LNCaP clone FGC (cell line): ENCODE results near the gene UBASH3A.

Experiments
- DNase-seq: peaks from one replicate; pipeline ENCODE4 v3.0.0-alpha.2; 2011; ENCODE audit warnings: low read depth
- H3K4me3 ChIP-seq: 2 replicates; pipeline ENCODE4 v1.5.1; 2011; ENCODE audit warnings: mild to moderate bottlenecking, low read depth, low read length, control low read depth
- TF ChIP-seq, protein P1 (sequence below): IDR thresholded peaks from 2 replicates; pipeline ENCODE4 v1.5.1; 2012; ENCODE audit warnings: mild to moderate bottlenecking; ENCODE audit not compliant: control insufficient read depth, insufficient read depth; ENCODE audit errors: extremely low read depth

The UBASH3A gene

DNA sequence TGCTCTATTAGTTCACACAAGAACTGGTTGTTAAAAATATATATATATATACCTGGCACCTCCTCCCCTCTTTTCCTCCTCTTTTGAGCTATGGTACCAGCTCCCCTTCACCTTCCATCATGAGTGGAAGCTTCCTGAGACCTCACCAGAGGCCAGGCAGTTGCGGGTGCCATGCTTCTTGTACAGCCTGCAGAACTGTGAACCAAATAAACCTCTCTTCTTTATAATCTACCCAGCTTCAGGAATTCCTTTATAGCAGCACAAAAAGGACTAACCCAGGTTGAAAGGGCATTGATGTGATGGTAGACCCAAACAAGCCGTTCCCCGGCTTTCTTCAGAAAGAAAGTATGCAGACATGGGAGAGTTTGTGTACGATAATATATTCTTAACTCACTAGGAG is 77.5 kb downstream of the UBASH3A start:
- TF ChIP-seq, protein P1, sequence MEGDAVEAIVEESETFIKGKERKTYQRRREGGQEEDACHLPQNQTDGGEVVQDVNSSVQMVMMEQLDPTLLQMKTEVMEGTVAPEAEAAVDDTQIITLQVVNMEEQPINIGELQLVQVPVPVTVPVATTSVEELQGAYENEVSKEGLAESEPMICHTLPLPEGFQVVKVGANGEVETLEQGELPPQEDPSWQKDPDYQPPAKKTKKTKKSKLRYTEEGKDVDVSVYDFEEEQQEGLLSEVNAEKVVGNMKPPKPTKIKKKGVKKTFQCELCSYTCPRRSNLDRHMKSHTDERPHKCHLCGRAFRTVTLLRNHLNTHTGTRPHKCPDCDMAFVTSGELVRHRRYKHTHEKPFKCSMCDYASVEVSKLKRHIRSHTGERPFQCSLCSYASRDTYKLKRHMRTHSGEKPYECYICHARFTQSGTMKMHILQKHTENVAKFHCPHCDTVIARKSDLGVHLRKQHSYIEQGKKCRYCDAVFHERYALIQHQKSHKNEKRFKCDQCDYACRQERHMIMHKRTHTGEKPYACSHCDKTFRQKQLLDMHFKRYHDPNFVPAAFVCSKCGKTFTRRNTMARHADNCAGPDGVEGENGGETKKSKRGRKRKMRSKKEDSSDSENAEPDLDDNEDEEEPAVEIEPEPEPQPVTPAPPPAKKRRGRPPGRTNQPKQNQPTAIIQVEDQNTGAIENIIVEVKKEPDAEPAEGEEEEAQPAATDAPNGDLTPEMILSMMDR = no peak
- no peak overlapping the region for H3K4me3 ChIP-seq
- no peak for DNase-seq

DNA sequence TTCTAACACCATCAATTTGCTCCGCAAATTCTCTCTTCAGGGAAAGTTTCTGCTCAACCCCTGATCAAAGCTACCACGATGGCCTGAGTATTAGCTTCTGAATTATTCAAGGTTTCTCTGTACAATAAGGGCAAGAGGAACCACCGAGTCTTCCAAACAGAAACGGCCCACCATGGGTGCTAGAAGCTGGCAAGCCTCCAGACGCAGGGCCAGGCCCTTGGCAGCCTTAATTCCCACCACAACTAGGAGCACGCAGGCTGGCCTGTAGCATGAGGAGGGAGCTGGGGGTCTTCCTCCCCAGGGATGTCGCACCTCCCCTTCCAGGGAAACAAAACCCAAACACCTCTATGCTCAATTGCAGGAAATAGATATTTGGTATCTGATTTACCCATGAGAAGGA is 81.3 kb downstream of the UBASH3A start:
- no peak for DNase-seq
- TF ChIP-seq, protein P1 = no peak
- no peak overlapping the region for H3K4me3 ChIP-seq

DNA sequence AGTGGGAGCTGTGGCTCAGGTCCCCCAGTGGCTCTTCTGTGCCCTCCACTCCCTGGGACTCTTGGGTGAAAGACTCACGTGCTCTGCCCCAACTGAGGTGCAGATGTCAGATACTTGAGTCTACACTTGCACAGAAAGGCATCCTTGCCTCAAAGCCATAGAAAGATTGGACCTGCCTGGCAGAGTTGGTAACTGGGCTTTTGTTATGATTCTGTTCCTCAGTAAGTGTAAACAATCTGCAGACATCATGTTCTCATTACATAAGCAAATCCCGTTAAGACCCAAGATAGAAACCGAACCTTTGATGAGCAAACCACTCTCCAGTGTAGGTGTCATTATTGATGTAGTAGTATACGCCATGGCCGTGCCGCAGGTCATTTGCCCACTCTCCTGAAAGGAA is 82.4 kb downstream of the UBASH3A start:
- no peak overlapping the region for H3K4me3 ChIP-seq
- DNase-seq = no peak
- TF ChIP-seq, protein P1 = no peak

DNA sequence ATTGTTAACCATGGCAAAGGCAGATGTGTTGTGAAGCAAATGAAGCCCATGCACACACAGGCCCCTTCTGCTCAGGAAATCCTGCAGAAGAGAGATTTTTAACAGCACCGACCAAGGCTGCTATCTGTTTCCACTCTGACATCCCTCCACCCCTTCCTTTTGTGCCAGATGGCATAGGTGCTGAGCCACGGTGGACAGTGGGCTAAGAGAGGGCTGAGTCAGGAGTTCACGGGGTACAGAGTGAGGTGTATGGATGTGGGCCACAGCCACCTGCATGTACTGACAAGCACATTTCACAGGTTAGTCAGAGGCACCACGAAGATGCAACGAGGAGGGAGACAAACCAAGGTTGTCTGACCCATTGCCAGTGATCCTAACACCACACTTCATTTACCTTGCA is 82.8 kb downstream of the UBASH3A start:
- no peak overlapping the region for H3K4me3 ChIP-seq

DNA sequence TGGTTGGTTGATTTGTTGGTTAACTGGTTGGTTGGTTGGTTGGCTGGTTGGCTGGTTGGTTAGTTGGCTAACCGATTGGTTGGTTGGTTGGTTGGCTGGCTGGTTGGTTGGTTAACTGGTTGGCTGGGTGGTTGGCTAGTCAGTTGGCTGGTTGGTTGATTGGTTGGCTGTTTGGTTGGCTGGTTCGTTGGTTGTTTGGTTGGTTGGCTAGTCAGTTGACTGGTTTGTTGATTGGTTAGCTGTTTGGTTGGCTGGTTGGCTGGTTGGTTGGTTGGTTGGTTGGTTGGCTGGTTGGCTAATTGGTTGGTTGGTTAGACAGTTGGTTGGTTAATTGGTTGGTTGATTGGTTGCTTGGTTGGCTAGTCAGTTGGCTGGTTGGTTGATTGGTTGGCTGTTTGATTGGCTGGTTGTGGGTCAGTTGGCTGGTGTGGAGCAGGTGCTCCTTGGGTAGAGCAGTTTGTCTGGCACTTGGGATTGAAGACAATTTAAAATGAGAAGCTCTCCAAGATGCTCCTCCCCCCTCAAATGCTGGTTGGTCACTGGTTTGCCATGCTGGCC is 85.4 kb downstream of the UBASH3A start:
- TF ChIP-seq, protein P1 = no peak
- H3K4me3 ChIP-seq = no peak overlapping the region
- DNase-seq = no peak

More for the DNA sequence above, 82.8 kb downstream of the UBASH3A start:
- DNase-seq = no peak
- TF ChIP-seq, protein P1 = no peak

DNA sequence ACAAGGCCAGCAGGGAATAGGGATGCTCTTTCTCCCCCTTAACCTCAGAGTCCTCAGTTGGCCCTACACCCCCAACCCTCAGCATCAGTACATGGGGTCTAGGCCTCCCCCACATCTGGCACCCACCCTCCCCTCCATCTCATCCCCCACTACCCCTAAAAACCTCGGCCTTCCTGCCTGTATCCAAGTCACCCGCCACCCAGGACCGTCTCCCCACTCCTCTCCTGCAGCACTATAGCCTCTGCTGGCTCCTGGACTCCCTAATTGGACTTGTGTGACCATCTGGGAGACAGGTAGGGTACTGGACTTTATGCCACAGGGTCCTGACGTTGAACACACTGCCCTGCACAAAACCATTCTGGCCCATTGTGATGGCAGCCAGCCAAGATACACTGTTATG is 86.3 kb downstream of the UBASH3A start:
- no peak overlapping the region for H3K4me3 ChIP-seq
- no peak for DNase-seq
- TF ChIP-seq, protein P1 = no peak

DNA sequence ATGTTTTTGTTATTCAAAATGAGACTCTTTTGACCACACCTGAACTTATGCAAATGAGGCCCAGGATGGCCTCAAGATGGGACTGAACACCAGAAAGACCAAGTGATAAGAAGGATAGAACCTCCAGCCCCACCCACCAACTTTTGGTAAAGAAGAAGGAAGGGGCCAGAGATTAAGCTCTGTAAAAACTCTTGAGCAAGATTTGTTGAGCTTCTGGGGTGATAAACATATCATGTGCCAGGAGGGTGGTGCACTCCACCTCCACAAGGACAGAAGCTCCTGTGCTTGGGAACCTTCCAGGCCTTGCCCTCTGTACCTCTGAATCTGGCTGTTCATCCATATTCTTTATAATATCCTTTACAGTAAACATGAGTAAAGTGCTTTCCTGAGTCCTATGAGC is 87.0 kb downstream of the UBASH3A start:
- no peak overlapping the region for H3K4me3 ChIP-seq
- TF ChIP-seq, protein P1 = no peak
- DNase-seq = no peak
